ENCODE results near the gene RBM34.

The RBM34 gene

DNA sequence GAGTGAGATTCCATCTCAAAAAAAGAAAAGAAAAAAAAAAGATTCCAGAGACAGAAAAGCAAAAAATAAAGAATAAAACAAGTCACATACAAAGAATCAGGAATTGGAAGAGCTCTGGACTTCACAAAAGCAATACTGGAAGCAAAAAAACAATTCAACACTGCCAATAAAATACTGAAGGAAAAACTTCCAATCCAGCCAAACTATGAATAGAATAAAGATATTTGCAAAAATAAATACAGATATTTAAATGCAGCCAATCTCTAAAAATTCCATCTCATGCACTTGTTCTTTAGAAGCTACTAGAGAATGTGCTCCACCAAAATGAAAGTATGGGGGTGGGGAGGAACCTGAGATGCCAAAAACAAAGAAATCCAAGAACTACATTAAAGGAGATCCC, 29.4 kb upstream of the RBM34 start:
- POLR2A ChIA-PET (ENCODE audit: low non-redundant PET) = no interaction called here
- TF ChIP-seq, protein P1, sequence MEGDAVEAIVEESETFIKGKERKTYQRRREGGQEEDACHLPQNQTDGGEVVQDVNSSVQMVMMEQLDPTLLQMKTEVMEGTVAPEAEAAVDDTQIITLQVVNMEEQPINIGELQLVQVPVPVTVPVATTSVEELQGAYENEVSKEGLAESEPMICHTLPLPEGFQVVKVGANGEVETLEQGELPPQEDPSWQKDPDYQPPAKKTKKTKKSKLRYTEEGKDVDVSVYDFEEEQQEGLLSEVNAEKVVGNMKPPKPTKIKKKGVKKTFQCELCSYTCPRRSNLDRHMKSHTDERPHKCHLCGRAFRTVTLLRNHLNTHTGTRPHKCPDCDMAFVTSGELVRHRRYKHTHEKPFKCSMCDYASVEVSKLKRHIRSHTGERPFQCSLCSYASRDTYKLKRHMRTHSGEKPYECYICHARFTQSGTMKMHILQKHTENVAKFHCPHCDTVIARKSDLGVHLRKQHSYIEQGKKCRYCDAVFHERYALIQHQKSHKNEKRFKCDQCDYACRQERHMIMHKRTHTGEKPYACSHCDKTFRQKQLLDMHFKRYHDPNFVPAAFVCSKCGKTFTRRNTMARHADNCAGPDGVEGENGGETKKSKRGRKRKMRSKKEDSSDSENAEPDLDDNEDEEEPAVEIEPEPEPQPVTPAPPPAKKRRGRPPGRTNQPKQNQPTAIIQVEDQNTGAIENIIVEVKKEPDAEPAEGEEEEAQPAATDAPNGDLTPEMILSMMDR (conservative IDR thresholded peaks at IDR 0.05; ENCODE audit: low read depth) = no peak
- H3K27ac ChIP-seq = no peak overlapping the region
- no peak for DNase-seq (ENCODE audit: low spot score)
- CTCF ChIA-PET = no interaction called here

DNA sequence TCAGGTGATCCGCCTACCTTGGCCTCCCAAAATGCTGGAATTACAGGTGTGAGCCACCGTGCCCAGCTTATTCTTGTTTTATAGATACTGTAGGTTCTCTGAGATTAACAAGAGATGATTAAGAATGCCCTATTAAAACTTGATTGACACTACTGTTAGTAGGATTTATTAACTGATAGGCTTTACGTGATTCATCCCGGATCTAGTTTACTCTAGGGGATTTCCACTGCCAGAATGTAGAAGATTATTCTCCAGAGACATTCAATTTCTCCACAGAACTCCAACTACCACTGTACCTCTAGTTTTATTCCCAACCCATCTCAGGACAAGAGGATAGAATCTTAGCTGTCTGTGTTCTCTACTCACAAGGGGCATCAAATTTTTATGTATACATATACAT, 26.3 kb upstream of the RBM34 start:
- H3K27ac ChIP-seq = no peak overlapping the region
- POLR2A ChIA-PET (ENCODE audit: low non-redundant PET) = interaction anchor here (1.0 kb wide), 1 partner anchor 26 kb away, joined by 3 read pairs; the partner anchor contains the start of gene RBM34
- TF ChIP-seq, protein P1 (conservative IDR thresholded peaks at IDR 0.05; ENCODE audit: low read depth) = no peak
- CTCF ChIA-PET = no interaction called here
- DNase-seq (ENCODE audit: low spot score) = no peak

DNA sequence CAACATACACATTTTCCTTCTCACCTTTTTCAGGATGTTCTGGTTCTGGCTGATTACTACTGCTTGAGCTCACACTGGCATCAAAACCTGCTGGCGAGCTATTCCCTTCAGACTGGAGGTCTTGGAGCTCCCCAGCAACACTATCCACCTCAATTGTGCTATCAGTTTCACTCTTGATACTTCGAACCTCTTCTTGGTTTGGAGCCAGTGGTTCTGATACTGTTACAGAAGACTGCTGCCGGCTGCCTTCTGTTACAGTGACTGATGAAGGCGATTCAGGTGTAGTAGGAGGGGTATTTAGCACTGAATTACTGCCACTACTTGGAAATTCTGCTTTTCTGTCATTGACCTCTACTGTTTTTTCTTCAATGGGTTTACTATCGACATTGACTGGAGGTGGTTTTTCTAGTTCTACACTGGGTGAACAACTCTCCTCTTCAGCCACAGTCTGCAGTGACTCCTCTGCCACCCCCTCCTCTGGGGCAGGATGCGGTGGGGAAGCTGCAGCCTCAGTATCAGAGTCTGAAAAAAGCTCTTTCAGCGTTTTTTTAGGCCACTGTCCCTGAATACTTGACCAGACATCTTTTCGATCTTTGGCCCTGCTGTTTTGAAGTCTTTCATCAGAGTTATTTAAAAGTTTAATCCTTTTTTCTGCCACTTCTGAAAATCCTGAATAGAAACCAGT, 20.7 kb upstream of the RBM34 start:
- TF ChIP-seq, protein P1 (conservative IDR thresholded peaks at IDR 0.05; ENCODE audit: low read depth) = no peak
- no peak for DNase-seq (ENCODE audit: low spot score)
- ChIA-PET CTCF (interaction anchor here (0.6 kb wide), 1 partner anchor 235 kb away, joined by 3 read pairs; no protein-coding TSS in a partner anchor), POLR2A (ENCODE audit: low non-redundant PET) (no interaction called here)
- H3K27ac ChIP-seq = no peak overlapping the region

DNA sequence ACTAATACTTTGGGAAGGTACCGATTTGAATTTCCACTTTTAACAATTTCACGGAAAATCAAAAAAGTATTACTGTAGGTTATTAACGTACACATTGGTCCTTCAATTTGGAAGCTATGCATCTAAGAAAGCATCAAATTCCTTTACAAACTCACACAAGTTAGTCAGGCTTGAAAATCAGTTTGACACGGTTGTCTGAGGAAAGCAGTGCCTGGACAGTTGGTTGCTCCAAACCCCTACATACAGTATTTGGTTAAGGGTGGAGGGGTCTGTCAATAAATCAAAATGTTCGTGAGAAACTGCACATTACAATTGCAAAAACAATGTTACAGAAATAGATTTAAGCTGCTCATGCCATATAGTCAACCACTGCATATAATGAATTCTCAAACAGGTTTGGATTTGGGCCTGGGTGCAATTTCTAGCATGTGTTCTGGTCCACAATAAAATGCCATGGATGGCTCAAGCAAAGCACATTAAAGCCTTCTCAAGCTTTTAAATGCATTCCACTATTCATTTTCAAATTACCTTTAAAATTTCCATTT, 19.9 kb upstream of the RBM34 start:
- DNase-seq (ENCODE audit: low spot score) = no peak
- H3K27ac ChIP-seq = no peak overlapping the region
- ChIA-PET CTCF (no interaction called here), POLR2A (ENCODE audit: low non-redundant PET) (no interaction called here)
- TF ChIP-seq, protein P1 (conservative IDR thresholded peaks at IDR 0.05; ENCODE audit: low read depth) = no peak

DNA sequence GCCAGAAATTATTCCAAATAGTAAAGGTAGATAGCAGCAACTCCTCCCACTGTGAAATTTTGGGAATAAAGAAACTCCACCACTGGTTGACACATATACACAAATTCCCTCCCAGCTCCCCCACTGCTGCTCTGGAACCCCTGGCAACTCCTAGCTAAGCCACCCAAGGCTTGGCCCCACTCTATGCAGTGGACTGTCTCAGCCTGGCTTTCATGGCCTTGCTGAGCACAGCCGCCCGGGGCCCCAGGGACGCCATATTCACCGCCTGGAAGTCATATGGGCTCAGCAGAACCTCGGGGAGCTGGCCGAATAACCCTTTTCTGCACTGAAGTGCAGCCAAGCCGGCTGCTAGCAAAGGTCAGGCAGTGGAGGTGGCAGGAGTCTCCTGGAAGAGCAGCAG, 15.4 kb upstream of the RBM34 start:
- ChIA-PET CTCF (interaction anchor here (0.6 kb wide), 1 partner anchor 20 kb away, joined by 3 read pairs; no protein-coding TSS in a partner anchor), POLR2A (ENCODE audit: low non-redundant PET) (no interaction called here)
- DNase-seq (ENCODE audit: low spot score) = no peak
- TF ChIP-seq, protein P1 (conservative IDR thresholded peaks at IDR 0.05; ENCODE audit: low read depth) = no peak
- H3K27ac ChIP-seq = no peak overlapping the region

DNA sequence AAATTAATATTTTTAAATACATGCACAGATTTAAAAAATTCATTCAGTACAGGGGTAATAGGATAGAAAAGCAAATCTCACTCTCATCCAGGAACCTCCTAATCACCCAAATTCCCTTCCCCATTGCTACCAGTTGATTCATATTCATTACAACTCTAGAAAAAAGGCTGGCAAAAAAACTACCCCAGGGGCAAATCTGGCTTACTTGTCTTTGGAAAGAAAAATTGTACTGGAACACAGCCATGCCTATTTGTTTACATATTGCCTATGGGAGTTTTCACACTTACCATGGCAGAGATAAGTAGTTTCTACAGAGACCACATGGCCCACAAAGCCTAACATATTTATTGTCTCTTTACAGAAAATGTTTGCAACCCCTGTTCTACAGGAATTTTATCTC, 8.9 kb upstream of the RBM34 start:
- POLR2A ChIA-PET (ENCODE audit: low non-redundant PET) = no interaction called here
- peak; percentile 17 for DNase-seq (ENCODE audit: low spot score)
- H3K27ac ChIP-seq = 0 out of 2 replicates have a peak overlapping the region, but pooled peaks have one; percentile 9
- TF ChIP-seq, protein P1 (conservative IDR thresholded peaks at IDR 0.05; ENCODE audit: low read depth) = no peak
- CTCF ChIA-PET = no interaction called here
